ENCODE data around the gene KAT2A. TPM values are rescaled to one million over a fixed set of nuclear protein-coding genes. Genes with fewer than 3 reads are reported as not detected.

The KAT2A gene
- total and polyA plus RNA-seq, 9 of the 15 experiments (the other 6 are each of a cell fraction or from before 2014, with no cell fraction given) = 1.5 to 80.4 (median 31.9) TPM

GRCh38 chr17:42111871-42112551 lies 9.2 kb downstream of the KAT2A start:
- no peak for FAIRE-seq
- TF ChIP-seq PBX2 (CRISPR knock-in tag; IDR thresholded peaks at IDR 0.05; ENCODE audit: low read depth) = no peak
- no peak for TF ChIP-seq PBX2 (tag; conservative IDR thresholded peaks at IDR 0.05; ENCODE audit: low read depth)
- TF ChIP-seq POLR2G (IDR thresholded peaks at IDR 0.05; ENCODE audit: low read depth, low read length) = 0 out of 2 replicates have a peak, but pooled peaks have one; percentile 15
- TF ChIP-seq VEZF1 (CRISPR knock-in tag; IDR thresholded peaks at IDR 0.05) = peak; percentile 76
- no peak for TF ChIP-seq ZNF740 (CRISPR knock-in tag; IDR thresholded peaks at IDR 0.05)
- 0 out of 4 replicates have a peak, but pooled peaks of 1 of the 2 experiments have one; percentile 52 for TF ChIP-seq ZNF740 (tag; IDR thresholded peaks at IDR 0.05)
- CTCF ChIA-PET (ENCODE audit: low intra/inter-chr PET ratio) = interaction anchor here (1.2 to 1.5 kb wide), 2 partner anchors 45 to 88 kb away, joined by 3 to 4 read pairs; no protein-coding TSS in a partner anchor
- POLR2A ChIA-PET = interaction anchor here (0.9 to 2.0 kb wide), 3 partner anchors 8 to 147 kb away, joined by 3 to 6 read pairs (median 3); partner anchors contain the start of genes DNAJC7 and KAT2A
- in situ Hi-C loops (cut with MboI) (loop anchor here (5.0 to 25.0 kb wide), 3 partner anchors 85 to 375 kb away; partner anchors contain the start of gene HAP1), intact Hi-C loops (cut with micrococcal nuclease) (no loop called here)
- Histone ChIP-seq H4K20me1 (replicated peaks; ENCODE audit: control insufficient read depth, insufficient read depth, low read length) (no peaks in the 10 kb centered on the region), H3K36me3 (ENCODE audit: control insufficient read depth, insufficient read depth, low read length) (peaks cover 34% of the 10 kb centered on the region; the same call in 2 of the 3 replicates), H3K9me3 (replicated peaks; ENCODE audit: control insufficient read depth, insufficient read depth, low read depth, low read length) (no peaks in the 10 kb centered on the region), H2AFZ (ENCODE audit: low read depth, low read length) (peak overlapping the region; percentile 64; the same call in 1 of the 2 replicates), H3K4me1 (replicated peaks in 1 of 2; ENCODE audit: control insufficient read depth in 2 of 2, insufficient read depth in 2 of 2, low read length in 2 of 2) (peaks cover 12 to 58% of the 10 kb centered on the region in 2 experiments; a peak in 4 of 5 replicates), H3K27me3 (ENCODE audit: control insufficient read depth in 2 of 2, insufficient read depth in 2 of 2, low read length in 2 of 2) (no peaks in the 10 kb centered on the region), H3K4me3 (no peak overlapping the region), H3K79me2 (ENCODE audit: control insufficient read depth, insufficient read depth, low read length) (no peaks in the 10 kb centered on the region), H3K4me2 (ENCODE audit: insufficient read depth, low read length) (peak overlapping the region; percentile 69), H3K9ac (ENCODE audit: insufficient read depth in 1 of 2, low read depth in 2 of 2, low read length in 2 of 2) (peak overlapping the region; percentile 27 to 88; a peak in 3 of 4 replicates), H3K9me1 (ENCODE audit: control insufficient read depth, insufficient read depth, low read length) (no peaks in the 10 kb centered on the region), H3K27ac (ENCODE audit: extremely low read depth, low read depth, low read length) (0 out of 3 replicates have a peak overlapping the region, but pooled peaks have one; percentile 27)
- DNase-seq (ENCODE audit: extremely low read depth in 1 of 4, low spot score in 3 of 4) = no peak
- ATAC-seq = peak; percentile 7
- BruUV-seq (replicated peaks) = no TSS peak
- 46% methylated on average over 10 of the region's 12 CpGs for WGBS (ENCODE audit: insufficient coverage, low coverage, missing lambda C conversion rate)
